ENCODE measurements around the gene MYCT1. TPM values are rescaled to one million over a fixed set of nuclear protein-coding genes. Genes with fewer than 3 reads are reported as not detected.

MYCT1 gene
- total RNA-seq, 1 donor from 2014 or later: 19.7 TPM

GRCh38 chr6:152720974-152721373 lies 23.3 kb downstream of the MYCT1 start:
- no peak for DNase-seq (ENCODE audit: low spot score)

- no peak for DNase-seq (ENCODE audit: low spot score)
Observed at GRCh38 chr6:152721956-152722355, 24.3 kb downstream of the MYCT1 start.

- no peak for DNase-seq (ENCODE audit: low spot score)
Observed at GRCh38 chr6:152723398-152723797, 25.7 kb downstream of the MYCT1 start.

GRCh38 chr6:152726313-152726712 lies 28.6 kb downstream of the MYCT1 start:
- no peak for DNase-seq (ENCODE audit: low spot score)

GRCh38 chr6:152727507-152727906 lies 29.8 kb downstream of the MYCT1 start:
- DNase-seq (ENCODE audit: low spot score): no peak

GRCh38 chr6:152734630-152735029 lies 36.9 kb downstream of the MYCT1 start:
- DNase-seq (ENCODE audit: low spot score): no peak

- no peak for DNase-seq (ENCODE audit: low spot score)
Observed at GRCh38 chr6:152736687-152737273, 39.1 kb downstream of the MYCT1 start.

GRCh38 chr6:152745509-152746171 lies 47.9 kb downstream of the MYCT1 start:
- no peak for DNase-seq (ENCODE audit: low spot score)

GRCh38 chr6:152746172-152746553 lies 48.5 kb downstream of the MYCT1 start:
- DNase-seq (ENCODE audit: low spot score): no peak

- DNase-seq (ENCODE audit: low spot score): no peak
Observed at GRCh38 chr6:152748843-152749242, 51.1 kb downstream of the MYCT1 start.

- DNase-seq (ENCODE audit: low spot score): no peak
Observed at GRCh38 chr6:152749336-152749735, 51.6 kb downstream of the MYCT1 start.

- no peak for DNase-seq (ENCODE audit: low spot score)
Observed at GRCh38 chr6:152750694-152751093, 53.0 kb downstream of the MYCT1 start, which contains the start of gene VIP. VIP (plus strand) TSS chr6:152750797; CDS start chr6:152752178, 1,381 bp downstream.

- DNase-seq (ENCODE audit: low spot score): no peak
Observed at GRCh38 chr6:152765331-152765730, 67.6 kb downstream of the MYCT1 start.

- DNase-seq (ENCODE audit: low spot score): no peak
Observed at GRCh38 chr6:152769159-152769558, 71.5 kb downstream of the MYCT1 start.

GRCh38 chr6:152769993-152770392 lies 72.3 kb downstream of the MYCT1 start:
- no peak for DNase-seq (ENCODE audit: low spot score)

GRCh38 chr6:152771061-152771687 lies 73.5 kb downstream of the MYCT1 start:
- no peak for DNase-seq (ENCODE audit: low spot score)

Other genes starting within 250 kb of the MYCT1 start
- 84.2 TPM for gene SYNE1, start 60.5 kb upstream of the MYCT1 start, total RNA-seq
- 0.48 TPM for gene VIP, start 52.9 kb downstream of the MYCT1 start, total RNA-seq